Mesenchymal stem cell (in vitro differentiated cells and primary cell): Measurements from ENCODE around the gene TSPAN31.

Source experiments
- DNase-seq: peaks from one replicate; pipeline ENCODE4 v3.0.0-alpha.2; 2013
- H2AFZ ChIP-seq: one replicate; pipeline ENCODE4 v1.6.1; 2013; ENCODE audit warnings: low read depth, mild to moderate bottlenecking, control low read depth, inconsistent platforms, low read length, moderate library complexity
- H2AK5ac ChIP-seq: 2 replicates; pipeline ENCODE4 v1.6.1; 2013; ENCODE audit warnings: low read length, moderate library complexity, mild to moderate bottlenecking, inconsistent platforms; ENCODE audit not compliant: severe bottlenecking
- H2BK120ac ChIP-seq: one replicate; pipeline ENCODE4 v1.6.1; 2013; ENCODE audit warnings: low read depth, mild to moderate bottlenecking, inconsistent platforms, low read length, moderate library complexity
- H2BK12ac ChIP-seq, 2 experiments: one replicate each; pipeline ENCODE4 v1.6.1; 2013; ENCODE audit warnings: inconsistent platforms in 2 of 2, low read length in 2 of 2, mild to moderate bottlenecking in 2 of 2, moderate library complexity in 2 of 2, control low read depth in 1 of 2
- H2BK15ac ChIP-seq: one replicate; pipeline ENCODE4 v1.6.1; 2013; ENCODE audit warnings: mild to moderate bottlenecking, low read depth, inconsistent platforms; ENCODE audit not compliant: poor library complexity, severe bottlenecking
- H2BK5ac ChIP-seq: 2 replicates; pipeline ENCODE4 v1.6.1; 2013; ENCODE audit warnings: low read depth, mild to moderate bottlenecking, low read length, control low read depth, inconsistent platforms; ENCODE audit not compliant: poor library complexity, severe bottlenecking
- H3K14ac ChIP-seq, 2 experiments: one replicate each; pipeline ENCODE4 v1.6.1; 2013; ENCODE audit warnings: inconsistent platforms in 2 of 2, low read length in 2 of 2, control low read depth in 1 of 2, mild to moderate bottlenecking in 1 of 2, moderate library complexity in 1 of 2
- H3K18ac ChIP-seq, 2 experiments: one replicate each; pipeline ENCODE4 v1.6.1; 2013; ENCODE audit warnings: inconsistent platforms in 2 of 2, low read length in 2 of 2, control low read depth in 1 of 2, low read depth in 1 of 2, mild to moderate bottlenecking in 1 of 2
- H3K23ac ChIP-seq, 2 experiments: one replicate each; pipeline ENCODE4 v1.6.1; 2013; ENCODE audit warnings: inconsistent platforms in 2 of 2, low read length in 2 of 2, mild to moderate bottlenecking in 2 of 2, moderate library complexity in 2 of 2, control low read depth in 1 of 2
- H3K27ac ChIP-seq: 2 replicates; pipeline ENCODE4 v1.5.1; 2013; ENCODE audit warnings: mild to moderate bottlenecking, moderate library complexity, low read length, control low read depth, inconsistent platforms; ENCODE audit not compliant: poor library complexity, severe bottlenecking
- H3K27me3 ChIP-seq, 2 experiments: 2 replicates each; pipeline versions ENCODE4 v1.6.1 to v1.7.0; 2013; ENCODE audit warnings: low read length in 2 of 2, mild to moderate bottlenecking in 2 of 2, moderate library complexity in 2 of 2, control low read depth in 1 of 2, inconsistent platforms in 1 of 2; ENCODE audit not compliant: control insufficient read depth in 1 of 2, insufficient read depth in 1 of 2
- H3K36me3 ChIP-seq, 2 experiments: 2 replicates each; pipeline versions ENCODE4 v1.6.1 to v1.7.0; 2013; ENCODE audit warnings: low read length in 2 of 2, control low read depth in 1 of 2, inconsistent platforms in 1 of 2, low read depth in 1 of 2, mild to moderate bottlenecking in 1 of 2; ENCODE audit not compliant: insufficient read depth in 2 of 2, control insufficient read depth in 1 of 2
- H3K4ac ChIP-seq, 2 experiments: one replicate each; pipeline ENCODE4 v1.6.1; 2013; ENCODE audit warnings: inconsistent platforms in 2 of 2, low read length in 2 of 2, mild to moderate bottlenecking in 2 of 2, moderate library complexity in 2 of 2, control low read depth in 1 of 2, low read depth in 1 of 2
- H3K4me1 ChIP-seq: 2 replicates; pipeline ENCODE4 v1.6.1; 2013; ENCODE audit warnings: low read depth, low read length, control low read depth; ENCODE audit not compliant: control insufficient read depth, insufficient read depth
- H3K4me2 ChIP-seq: 2 replicates; pipeline ENCODE4 v1.6.1; 2013; ENCODE audit warnings: low read length, mild to moderate bottlenecking, inconsistent platforms; ENCODE audit not compliant: poor library complexity, severe bottlenecking
- H3K4me3 ChIP-seq, 2 experiments: 2 replicates each; pipeline versions ENCODE4 v1.5.1 to v1.7.0; 2013; ENCODE audit warnings: low read length in 2 of 2, mild to moderate bottlenecking in 2 of 2, control low read depth in 1 of 2, low read depth in 1 of 2; ENCODE audit not compliant: insufficient read depth in 1 of 2
- H3K79me1 ChIP-seq: replicated peaks from 2 replicates; pipeline ENCODE4 v1.6.1; 2013; ENCODE audit warnings: mild to moderate bottlenecking, control low read depth, low read length, inconsistent platforms; ENCODE audit not compliant: poor library complexity, severe bottlenecking
- H3K9ac ChIP-seq: 2 replicates; pipeline ENCODE4 v1.7.0; 2013; ENCODE audit warnings: mild to moderate bottlenecking, low read length, moderate library complexity
- H3K9me3 ChIP-seq: 2 replicates; pipeline ENCODE4 v1.7.0; 2013; ENCODE audit warnings: mild to moderate bottlenecking, low read length; ENCODE audit not compliant: control insufficient read depth
- H4K8ac ChIP-seq: one replicate; pipeline ENCODE4 v1.6.1; 2013; ENCODE audit warnings: inconsistent platforms, mild to moderate bottlenecking, low read length, moderate library complexity
- H4K91ac ChIP-seq: one replicate; pipeline ENCODE4 v1.6.1; 2013; ENCODE audit warnings: mild to moderate bottlenecking, low read length, inconsistent platforms
- WGBS: methylation state at CpG from one replicate; pipeline ENCODE4 v1.1.7; 2013; ENCODE audit warnings: mixed read lengths; 5-methylcytosine and 5-hydroxymethylcytosine counted together

Gene TSPAN31

GRCh38 chr12:57759360-57759980 lies 14.6 kb downstream of the TSPAN31 start:
- no peak overlapping the region for H2BK120ac ChIP-seq
- H2BK15ac ChIP-seq = no peak overlapping the region

GRCh38 chr12:57760347-57760982 lies 15.6 kb downstream of the TSPAN31 start:
- Histone ChIP-seq H3K4me2 (no peak overlapping the region), H3K4ac (no peak overlapping the region), H4K91ac (no peak overlapping the region), H3K27ac (no peak overlapping the region), H3K9me3 (no peaks in the 10 kb centered on the region), H3K4me1 (peaks cover 19% of the 10 kb centered on the region), H3K4me3 (no peak overlapping the region), H2AFZ (no peak overlapping the region), H3K27me3 (peaks cover 41 to 46% of the 10 kb centered on the region in 2 experiments), H3K79me1 (no peaks in the 10 kb centered on the region), H3K18ac (no peak overlapping the region), H2AK5ac (no peak overlapping the region), H4K8ac (no peak overlapping the region), H3K9ac (no peak overlapping the region), H3K36me3 (peaks cover 0 to 16% of the 10 kb centered on the region in 2 experiments), H2BK15ac (no peak overlapping the region), H3K14ac (no peak overlapping the region), H2BK12ac (no peak overlapping the region), H2BK120ac (no peak overlapping the region), H3K23ac (no peak overlapping the region), H2BK5ac (no peak overlapping the region)
- 94% methylated on average over 2 of the region's 3 CpGs for WGBS
- DNase-seq = no peak

More at GRCh38 chr12:57759360-57759980, 14.6 kb downstream of the TSPAN31 start:
- WGBS = 29% methylated on average over 3 of the region's 3 CpGs
- no peak overlapping the region for H2AFZ ChIP-seq
- no peak overlapping the region for H2BK5ac ChIP-seq
- no peak overlapping the region for H3K23ac ChIP-seq
- no peak overlapping the region for H3K9ac ChIP-seq
- no peaks in the 10 kb centered on the region for H3K79me1 ChIP-seq
- peaks cover 11% of the 10 kb centered on the region for H3K4me1 ChIP-seq
- no peak overlapping the region for H3K4ac ChIP-seq
- H4K8ac ChIP-seq = no peak overlapping the region
- H3K27ac ChIP-seq = no peak overlapping the region
- H3K36me3 ChIP-seq = peaks cover 0 to 16% of the 10 kb centered on the region in 2 experiments
- H2BK12ac ChIP-seq = no peak overlapping the region
- no peak overlapping the region for H3K4me3 ChIP-seq
- no peak overlapping the region for H3K4me2 ChIP-seq
- H3K14ac ChIP-seq = no peak overlapping the region
- H4K91ac ChIP-seq = no peak overlapping the region
- no peak overlapping the region for H2AK5ac ChIP-seq
- no peak overlapping the region for H3K18ac ChIP-seq
- H3K9me3 ChIP-seq = no peaks in the 10 kb centered on the region
- peaks cover 31 to 38% of the 10 kb centered on the region in 2 experiments for H3K27me3 ChIP-seq
- no peak for DNase-seq

GRCh38 chr12:57761391-57761998 lies 16.7 kb downstream of the TSPAN31 start:
- Histone ChIP-seq H3K23ac (no peak overlapping the region), H2AK5ac (no peak overlapping the region), H3K4ac (no peak overlapping the region), H3K9me3 (no peaks in the 10 kb centered on the region), H2BK12ac (no peak overlapping the region), H3K4me3 (no peak overlapping the region), H4K91ac (no peak overlapping the region), H3K79me1 (no peaks in the 10 kb centered on the region), H3K9ac (no peak overlapping the region), H2BK120ac (no peak overlapping the region), H2BK15ac (no peak overlapping the region), H3K18ac (no peak overlapping the region), H3K14ac (no peak overlapping the region), H3K4me2 (no peak overlapping the region), H3K4me1 (peaks cover 22% of the 10 kb centered on the region), H2BK5ac (no peak overlapping the region), H3K36me3 (peaks cover 0 to 16% of the 10 kb centered on the region in 2 experiments), H2AFZ (no peak overlapping the region), H3K27ac (no peak overlapping the region), H4K8ac (no peak overlapping the region), H3K27me3 (peaks cover 45 to 48% of the 10 kb centered on the region in 2 experiments)
- 86% methylated on average over 4 of the region's 4 CpGs for WGBS
- DNase-seq = no peak

- H3K18ac ChIP-seq = no peak overlapping the region
- H3K9me3 ChIP-seq = no peaks in the 10 kb centered on the region
- H3K9ac ChIP-seq = no peak overlapping the region
- DNase-seq = no peak
- H2BK120ac ChIP-seq = no peak overlapping the region
- no peak overlapping the region for H4K8ac ChIP-seq
- no peaks in the 10 kb centered on the region for H3K79me1 ChIP-seq
- H2BK15ac ChIP-seq = no peak overlapping the region
- 82% methylated on average over 2 of the region's 2 CpGs for WGBS
- peaks cover 50 to 54% of the 10 kb centered on the region in 2 experiments for H3K27me3 ChIP-seq
- no peak overlapping the region for H3K14ac ChIP-seq
- H3K23ac ChIP-seq = no peak overlapping the region
- H3K36me3 ChIP-seq = peaks cover 0 to 16% of the 10 kb centered on the region in 2 experiments
- H3K27ac ChIP-seq = no peak overlapping the region
- H3K4ac ChIP-seq = no peak overlapping the region
- peaks cover 24% of the 10 kb centered on the region for H3K4me1 ChIP-seq
- H2AK5ac ChIP-seq = no peak overlapping the region
- no peak overlapping the region for H2AFZ ChIP-seq
- no peak overlapping the region for H3K4me2 ChIP-seq
- H2BK12ac ChIP-seq = no peak overlapping the region
- no peak overlapping the region for H4K91ac ChIP-seq
- H2BK5ac ChIP-seq = no peak overlapping the region
- no peak overlapping the region for H3K4me3 ChIP-seq
Observed at GRCh38 chr12:57762463-57762862, 17.6 kb downstream of the TSPAN31 start.
